Activated CD4-positive, alpha-beta T cell treated with anti-CD3 and anti-CD28 coated beads, Interleukin-2, Interleukin-4, amounts not matched to agents 100 ng/mL and 50 ng/mL, durations not matched to agents 16 hours and 8 hours (primary cell): Measurements from ENCODE around the gene THBS1.

ENCODE experiments used
- DNase-seq: peaks from one replicate; pipeline ENCODE4 v3.0.0-alpha.2; 2020; ENCODE audit warnings: low spot score

The THBS1 gene

DNA sequence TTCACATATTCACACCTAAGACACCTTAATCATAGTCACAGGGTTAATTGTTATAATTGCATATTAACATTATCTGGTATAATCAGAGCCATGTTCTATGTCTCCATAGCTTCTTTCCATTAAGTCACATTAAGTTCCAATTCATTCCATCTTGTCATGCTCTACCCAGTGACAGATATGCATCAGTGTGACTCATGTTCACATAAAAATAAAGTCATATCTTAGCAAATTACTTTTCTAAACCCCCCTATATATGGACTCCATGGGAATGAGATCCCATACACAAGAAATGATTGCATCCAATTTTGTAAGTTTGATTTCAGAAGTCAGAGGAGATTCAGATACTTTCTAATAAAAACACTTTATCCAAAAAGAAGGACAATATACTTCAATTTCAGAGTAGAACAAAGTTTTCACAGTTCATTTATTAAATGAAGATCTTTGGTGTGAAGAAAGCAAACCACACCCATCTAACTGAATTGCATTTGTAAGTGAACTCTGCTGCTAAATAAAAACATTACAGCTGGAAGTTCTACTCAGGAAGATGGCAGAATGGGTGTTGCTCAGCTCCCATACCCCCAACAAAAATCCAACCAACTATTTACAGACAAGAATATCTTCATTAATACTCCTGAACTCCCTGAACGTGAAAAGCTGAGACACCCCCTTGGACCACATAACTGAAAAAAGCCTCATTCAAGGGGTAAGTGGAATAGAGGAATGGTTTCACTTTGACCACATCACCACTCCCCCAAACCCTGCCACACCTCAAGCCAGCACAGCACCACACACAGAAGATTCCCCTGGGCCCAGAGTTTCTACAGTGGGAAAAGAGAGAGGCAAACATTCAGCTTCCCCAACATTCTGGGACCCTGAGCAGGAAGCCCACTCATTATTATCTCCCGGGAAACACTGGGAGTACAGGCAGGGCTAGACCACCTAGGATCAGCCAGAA is 27.6 kb downstream of the THBS1 start:
- no peak for DNase-seq

DNA sequence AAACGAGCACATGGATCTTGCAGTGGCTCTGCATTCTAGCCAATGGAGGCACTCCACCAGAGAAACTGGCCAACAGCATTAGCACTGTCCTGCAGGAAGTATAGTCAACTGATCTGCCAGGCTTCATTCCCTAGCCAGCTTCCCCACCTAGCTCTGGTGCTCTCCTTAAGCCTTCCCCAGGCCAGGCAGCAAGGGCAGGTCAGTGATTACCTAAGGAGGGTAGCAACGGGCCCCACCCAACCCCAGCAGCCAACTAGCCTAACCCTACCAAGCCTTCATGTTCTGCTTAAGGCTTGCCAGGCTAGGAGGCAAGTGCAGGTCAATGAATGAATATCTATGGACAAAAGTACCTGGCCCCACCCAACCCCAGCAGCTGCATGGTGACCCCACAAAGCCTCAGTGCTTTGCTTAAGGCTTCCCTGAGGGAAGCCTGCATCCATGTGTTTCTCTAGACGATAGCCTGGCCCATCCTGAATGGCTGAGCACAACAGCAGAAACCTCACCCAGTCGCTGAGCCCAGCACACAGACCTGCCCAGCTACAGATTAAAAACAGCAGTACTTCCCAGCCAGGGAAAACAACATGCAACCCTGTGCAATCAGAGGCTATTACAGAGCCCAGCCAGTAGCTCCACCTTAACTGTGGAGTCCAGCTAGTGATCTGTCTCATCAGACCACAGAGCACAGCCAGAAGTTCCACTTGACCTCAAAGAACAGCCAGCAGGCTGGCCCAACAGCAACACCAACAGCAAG is 28.5 kb downstream of the THBS1 start:
- DNase-seq: no peak

DNA sequence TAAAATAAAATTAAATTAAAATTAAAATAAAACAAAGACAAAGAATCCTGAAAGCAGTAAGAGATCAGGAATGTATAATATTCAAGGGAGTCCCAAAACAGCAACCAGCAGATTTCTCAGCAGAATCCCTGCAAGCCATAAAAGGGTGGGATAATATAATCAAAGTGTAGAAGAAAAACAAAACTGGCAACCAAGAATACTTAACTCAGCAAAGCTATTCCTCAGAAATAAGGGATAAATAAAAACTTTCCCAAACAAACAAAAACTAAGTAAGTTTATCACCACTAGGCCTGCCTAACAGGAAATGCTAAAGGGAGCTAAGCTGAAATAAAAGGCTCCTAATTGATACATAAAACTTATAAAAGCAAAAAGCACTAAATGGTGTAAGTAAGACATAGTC is 29.8 kb downstream of the THBS1 start:
- no peak for DNase-seq

GRCh38 chr15:39613271-39613670 is 32.4 kb downstream of the THBS1 start:
- no peak for DNase-seq

DNA sequence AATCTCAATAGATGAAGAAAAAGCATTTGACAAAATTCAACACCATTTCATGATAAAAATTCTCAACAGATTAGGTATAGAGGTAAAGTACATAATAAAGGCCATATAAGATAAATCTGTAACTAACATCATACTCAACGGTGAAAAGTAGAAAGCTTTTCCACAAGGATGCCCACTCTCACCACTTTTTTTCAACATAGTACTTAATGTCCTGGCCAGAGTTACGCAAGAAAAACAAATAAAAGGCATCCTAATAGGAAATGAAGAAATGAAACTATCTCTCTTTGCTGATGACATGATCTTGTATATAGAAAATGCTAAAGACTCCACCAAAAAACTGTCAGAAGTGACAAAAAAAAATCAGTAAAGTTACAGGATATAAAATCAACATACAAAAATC is 33.0 kb downstream of the THBS1 start:
- DNase-seq: no peak

DNA sequence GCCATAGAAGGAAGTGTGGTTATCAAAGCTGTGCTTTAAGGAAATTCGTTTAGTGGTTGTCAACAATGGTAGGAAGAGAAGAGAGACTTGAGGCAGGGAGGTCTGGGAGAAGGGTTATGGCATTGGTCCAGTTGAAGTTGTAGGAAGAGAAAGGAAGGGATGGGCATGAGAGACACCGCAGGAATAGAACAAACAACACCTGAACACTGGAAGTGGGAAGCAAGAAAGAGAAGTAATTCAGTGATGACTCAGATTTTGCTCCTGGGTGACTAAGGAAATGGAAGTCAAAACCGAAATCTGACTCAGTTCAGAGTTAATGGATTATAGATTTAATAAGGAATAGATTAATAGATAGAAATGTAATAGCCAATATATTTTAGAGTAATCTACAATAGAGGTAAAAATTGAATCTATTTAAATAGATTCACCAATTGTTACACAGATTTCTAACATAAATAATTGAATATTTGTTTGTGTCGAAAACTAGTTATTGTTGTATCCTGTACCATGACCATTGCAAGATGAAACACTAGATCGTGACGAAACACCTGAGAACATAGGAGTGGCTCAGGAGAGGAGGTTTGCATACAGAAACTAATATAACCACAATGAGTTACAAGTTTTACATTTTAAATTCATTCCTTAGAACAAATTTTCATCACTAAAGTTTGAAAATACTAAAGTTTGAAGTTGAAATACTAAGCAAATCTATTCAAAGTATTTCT is 36.0 kb downstream of the THBS1 start:
- no peak for DNase-seq

DNA sequence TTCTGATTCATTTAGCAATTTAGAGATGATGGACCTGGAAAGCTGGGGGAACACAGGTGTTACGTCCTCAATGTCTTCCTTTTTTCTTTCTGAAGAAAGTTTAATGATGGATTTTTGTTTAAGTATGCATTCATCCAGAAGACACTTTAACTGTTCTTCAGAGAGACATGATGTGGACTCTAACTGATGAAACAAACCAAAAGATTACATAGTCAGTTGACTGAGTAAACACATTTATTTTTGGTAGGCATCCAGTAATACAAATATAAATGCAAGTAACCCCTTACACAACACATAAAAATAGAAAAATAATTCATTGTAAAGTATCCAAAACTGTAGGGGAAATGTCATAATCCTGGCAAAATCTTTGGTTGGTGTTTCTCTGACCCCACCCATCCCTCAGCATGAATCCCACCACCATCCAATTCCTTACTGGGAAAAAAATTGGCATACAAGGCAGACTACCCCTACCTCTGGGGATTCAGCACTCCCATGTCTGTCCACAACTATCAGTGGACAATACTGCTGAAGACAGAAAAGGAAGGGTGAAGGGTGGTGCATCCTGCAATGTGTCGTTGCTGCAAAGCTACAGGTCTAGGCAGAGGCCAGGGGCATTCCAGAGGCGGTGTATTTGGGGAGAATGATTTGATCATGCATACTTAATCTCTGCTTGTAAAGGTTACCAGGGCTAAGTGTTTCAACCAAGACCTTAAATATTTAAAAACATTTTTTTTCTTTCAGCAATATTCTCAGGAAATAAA is 37.4 kb downstream of the THBS1 start:
- DNase-seq: no peak

DNA sequence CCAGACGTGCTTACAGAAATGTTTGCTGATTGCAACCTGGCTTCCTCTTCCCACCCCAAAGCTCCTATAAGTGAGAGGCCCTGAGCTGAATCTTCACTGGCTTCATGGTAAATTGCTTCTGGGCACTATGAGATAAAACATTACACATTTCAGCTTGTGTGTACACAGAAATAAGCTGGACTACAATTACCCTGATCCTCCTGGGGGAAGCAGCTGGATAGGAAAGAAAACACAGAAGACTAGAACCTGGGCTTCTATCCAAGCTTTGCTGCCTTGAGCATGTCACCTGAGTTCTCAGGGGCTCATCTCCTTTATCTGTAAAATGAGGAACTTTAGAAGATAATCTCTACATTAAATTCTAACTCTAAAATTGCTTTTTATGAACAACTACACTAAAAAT is 40.3 kb downstream of the THBS1 start:
- no peak for DNase-seq

DNA sequence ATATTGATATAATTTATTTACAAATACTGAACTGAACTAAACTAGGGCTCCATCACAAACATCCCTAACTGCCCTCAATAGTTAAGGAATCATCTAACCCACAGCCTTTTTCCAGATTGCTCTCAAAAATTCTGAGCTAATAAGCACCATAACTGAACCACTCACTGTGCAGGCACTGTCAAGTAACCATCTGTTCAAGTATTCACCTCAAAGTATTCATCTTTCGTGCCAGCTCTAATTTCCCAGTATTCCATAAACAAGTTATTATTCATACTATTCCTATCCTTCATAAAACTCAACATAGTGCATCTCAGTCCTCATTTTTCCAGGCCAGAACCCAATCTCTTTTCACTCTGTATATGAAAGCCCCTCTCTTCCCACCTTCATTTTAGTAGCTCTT is 41.1 kb downstream of the THBS1 start:
- no peak for DNase-seq

DNA sequence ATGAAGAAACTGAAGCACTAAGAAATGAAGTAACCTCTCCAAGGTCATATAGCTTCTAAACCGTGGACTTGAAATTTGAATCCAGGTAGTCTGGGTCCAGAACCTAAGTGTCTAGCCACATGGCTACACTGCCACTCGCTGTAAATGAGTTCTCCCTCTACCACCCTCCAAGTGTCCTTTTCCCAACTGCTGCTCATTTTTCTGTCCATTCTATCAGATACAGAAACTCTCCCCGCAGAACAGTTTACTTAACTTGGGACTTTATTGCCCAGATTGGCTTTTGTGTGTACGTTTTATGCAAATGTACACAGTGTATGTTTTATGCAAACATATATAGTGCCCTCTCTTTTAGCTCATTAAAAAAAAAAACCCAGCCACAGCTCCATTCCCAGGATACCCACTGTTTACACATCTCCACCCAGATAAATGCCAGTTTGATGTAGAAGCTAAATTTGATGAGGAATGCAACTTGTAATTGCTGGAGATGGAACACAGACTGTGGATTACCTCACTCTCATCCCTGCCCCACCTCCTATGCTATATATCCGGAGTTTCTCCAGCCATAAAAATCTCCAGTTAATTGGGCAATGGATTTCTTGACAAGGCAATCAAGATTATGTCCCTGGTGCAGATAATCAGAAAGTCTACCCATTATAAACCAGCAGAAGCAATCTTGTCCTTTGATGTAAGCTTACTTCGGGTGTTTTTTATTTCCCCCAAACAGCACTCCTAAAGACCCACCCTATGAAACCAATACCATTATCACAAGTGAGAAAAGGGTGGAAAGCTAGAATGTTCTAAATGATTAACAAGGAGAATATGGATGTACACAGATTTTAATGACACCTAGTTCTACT is 42.0 kb downstream of the THBS1 start:
- no peak for DNase-seq

DNA sequence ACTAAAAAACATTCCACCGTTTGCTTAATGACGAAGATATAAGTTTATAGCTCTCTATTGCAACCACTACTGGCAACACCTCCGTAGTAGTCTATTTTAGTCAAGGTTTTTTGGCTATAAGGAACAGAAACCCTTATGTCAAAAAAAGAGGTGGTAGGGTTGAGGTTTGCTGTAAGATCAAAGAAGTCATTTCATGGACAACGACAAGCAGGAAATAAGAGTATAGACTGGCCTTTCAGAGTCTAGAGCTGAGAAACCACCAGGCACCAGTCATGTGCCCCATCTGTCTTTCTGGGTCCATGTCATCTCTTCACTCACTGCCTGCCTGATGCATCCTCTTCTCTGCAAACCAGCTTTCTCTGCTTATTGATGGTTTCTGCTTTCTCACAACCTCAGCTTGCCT is 42.7 kb downstream of the THBS1 start:
- DNase-seq: peak; percentile 80

DNA sequence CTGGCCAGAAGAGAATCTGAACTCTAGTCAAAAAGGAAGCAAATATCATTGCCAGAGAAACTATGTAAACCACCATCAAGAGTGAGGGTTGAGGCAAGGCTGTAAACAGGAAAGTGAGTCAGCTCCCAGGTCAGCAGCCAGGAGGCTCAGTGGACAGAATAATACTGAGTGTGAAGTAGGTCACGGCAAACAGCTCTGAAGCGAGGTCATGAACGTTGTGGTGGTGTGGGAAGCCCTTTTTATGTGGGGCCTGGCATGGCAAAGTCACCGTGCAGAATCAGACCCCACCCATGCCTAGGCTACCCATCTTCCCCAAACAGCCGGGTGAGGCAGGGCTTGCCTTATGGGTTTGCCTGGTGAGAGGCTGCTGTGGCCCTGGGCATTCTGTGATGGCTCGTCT is 43.9 kb downstream of the THBS1 start:
- peak; percentile 87 for DNase-seq

DNA sequence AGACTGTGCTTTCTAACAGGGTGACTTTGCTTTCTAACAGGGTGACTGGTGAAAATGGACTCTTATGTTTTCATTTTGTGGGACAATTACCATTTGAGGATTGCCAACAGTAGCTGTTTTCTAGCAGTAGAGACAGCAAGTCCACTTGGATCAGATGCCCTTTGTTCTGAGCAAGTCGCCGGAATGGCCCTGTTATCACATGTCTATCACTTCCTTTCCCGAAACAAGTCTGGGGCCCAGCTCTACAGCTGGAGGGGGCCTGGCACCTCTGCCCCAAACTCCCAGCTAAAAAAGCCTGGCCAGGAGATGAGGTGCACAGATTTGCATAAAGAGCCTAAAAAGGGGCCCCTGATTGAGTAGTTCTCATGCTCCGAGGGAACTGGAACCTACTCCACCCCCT is 44.6 kb downstream of the THBS1 start:
- DNase-seq: no peak

DNA sequence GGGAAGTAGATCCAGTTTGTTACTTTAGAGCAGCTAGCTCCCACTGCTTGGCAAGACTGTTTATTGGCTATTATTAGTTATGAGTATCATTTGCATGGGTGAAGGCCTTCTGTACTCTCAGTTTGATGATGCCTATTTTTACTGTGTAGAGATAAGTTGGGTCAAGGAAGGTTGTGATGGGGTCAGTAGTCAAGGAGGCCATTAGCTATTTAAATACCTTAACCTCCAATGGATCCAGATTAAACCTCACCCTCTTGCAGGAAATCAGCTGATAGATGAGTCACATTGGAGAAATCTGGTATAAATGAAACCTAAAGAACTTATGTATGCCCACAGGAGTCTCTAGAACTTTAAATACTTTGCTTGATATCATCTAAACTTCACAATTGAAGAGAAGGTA is 45.0 kb downstream of the THBS1 start:
- DNase-seq: no peak

DNA sequence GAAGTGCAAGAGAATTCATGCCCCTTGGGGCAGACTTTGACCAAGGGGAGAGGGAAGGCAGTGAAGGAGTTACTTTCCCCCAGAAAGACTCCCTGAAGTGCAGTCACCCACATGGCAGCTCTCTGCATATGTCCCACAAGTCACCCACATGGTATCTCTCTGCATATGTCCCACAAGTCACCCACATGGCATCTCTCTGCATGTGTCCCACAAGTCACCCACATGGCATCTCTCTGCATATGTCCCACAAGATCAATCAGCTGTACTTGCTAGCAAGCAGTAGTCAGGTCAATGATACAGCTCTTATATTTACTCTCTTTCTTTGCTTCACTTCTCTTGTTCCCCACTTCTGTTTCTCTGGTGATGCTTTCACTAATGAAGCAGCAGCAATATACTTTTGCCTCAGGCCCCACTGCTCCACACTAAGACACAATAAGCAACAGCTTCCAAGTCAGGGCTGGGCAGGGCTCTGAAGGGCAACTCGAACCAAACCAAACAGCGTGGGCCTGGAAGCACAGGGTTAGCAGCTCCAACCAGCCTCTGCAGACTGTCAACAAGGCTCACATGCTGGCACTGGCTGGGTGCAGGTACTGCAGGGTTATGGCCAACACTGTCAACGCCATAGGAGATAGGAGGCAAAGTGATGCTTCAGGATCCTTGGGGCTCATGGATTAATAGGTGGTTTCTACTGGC is 46.7 kb downstream of the THBS1 start:
- no peak for DNase-seq

DNA sequence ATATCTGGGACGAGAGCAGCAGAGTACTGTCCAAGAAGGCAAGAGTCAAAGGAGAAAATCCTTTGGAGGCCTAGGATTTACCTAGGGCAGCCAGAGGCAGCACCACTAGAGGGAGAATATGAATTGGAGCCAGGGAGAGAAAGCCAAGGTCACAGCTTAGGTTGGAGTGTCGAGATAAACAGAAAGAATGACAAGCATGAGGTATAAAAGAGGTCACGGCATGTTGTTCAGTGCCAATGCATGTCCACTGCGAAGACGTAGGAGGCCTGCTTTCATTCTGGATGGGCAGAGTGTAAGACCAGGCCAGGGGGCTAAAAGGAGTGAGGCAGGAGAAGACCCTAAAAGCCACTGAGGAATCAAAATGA is 47.2 kb downstream of the THBS1 start:
- no peak for DNase-seq

GRCh38 chr15:39628546-39629257 is 47.8 kb downstream of the THBS1 start:
- DNase-seq: no peak

- DNase-seq: peak; percentile 76
Observed at GRCh38 chr15:39629371-39629770, 48.5 kb downstream of the THBS1 start.

DNA sequence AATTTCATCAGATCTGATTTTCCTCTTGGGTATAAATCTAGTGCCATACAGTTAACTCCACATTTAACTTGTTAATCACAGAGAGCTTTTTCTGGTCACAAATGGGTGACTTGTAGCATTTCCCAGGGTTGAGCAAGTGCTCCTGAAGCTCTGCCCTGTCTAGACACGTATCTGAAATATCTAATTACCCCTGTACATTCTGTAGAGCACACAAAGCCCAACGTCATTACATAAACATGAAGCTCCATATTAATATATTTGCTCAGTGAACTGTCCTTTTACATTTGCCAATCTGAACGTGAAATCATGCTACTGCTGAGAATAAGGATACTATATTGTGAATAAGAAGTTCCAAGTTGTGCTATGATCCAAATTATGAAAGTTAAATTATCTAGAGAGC is 49.0 kb downstream of the THBS1 start:
- DNase-seq: no peak

GRCh38 chr15:39631357-39631756 is 50.5 kb downstream of the THBS1 start:
- DNase-seq: no peak
